Panc1 (cell line): Measurements from ENCODE around the gene PACSIN3. TPM values are rescaled to one million over a fixed set of nuclear protein-coding genes. Genes with fewer than 3 reads are reported as not detected.

Experiments used
- ATAC-seq: fragments of 200-7000 bp; cut with Tn5 transposase; 2 replicates; pipeline ENCODE4 v1.9.1; 2020; ENCODE audit warnings: mild to moderate bottlenecking, moderate library complexity
- BruUV-seq: library from RNA; stranded (reverse); fragments of 400-500 nt; replicated peaks from 2 replicates; lab custom pipeline; 2021; lab: Mats Ljungman, UMichigan
- CTCF ChIA-PET: fragments of 300-600 bp; sonication (Branson Sonifier 250); formaldehyde crosslinking; loops from one replicate; lab custom pipeline; 2022; ENCODE audit warnings: antibody characterized with exemption; lab: Charles Lee
- POLR2A ChIA-PET: fragments of 300-600 bp; sonication (Branson Sonifier 250); formaldehyde crosslinking; loops from one replicate; lab custom pipeline; 2022; ENCODE audit warnings: antibody characterized with exemption; lab: Charles Lee
- DNase-seq: peaks from one replicate; pipeline ENCODE4 v3.0.0-alpha.2; 2010; ENCODE audit warnings: low read depth, low spot score
- H3K27ac ChIP-seq: 2 replicates; pipeline ENCODE4 v1.5.1; 2011; ENCODE audit warnings: mild to moderate bottlenecking, low read length, inconsistent platforms
- H3K27me3 ChIP-seq: fragments of 200-500 bp; sonication (Bioruptor generic); 2 replicates; pipeline ENCODE4 v1.6.0; 2014; ENCODE audit warnings: low read length, inconsistent platforms; ENCODE audit not compliant: control insufficient read depth, insufficient read depth
- H3K36me3 ChIP-seq: fragments of 200-500 bp; sonication (Bioruptor generic); 2 replicates; pipeline ENCODE4 v1.5.1; 2014; ENCODE audit warnings: inconsistent platforms, mild to moderate bottlenecking, low read length, moderate library complexity; ENCODE audit not compliant: control insufficient read depth, insufficient read depth
- H3K4me1 ChIP-seq: 2 replicates; pipeline ENCODE4 v1.5.1; 2011; ENCODE audit warnings: inconsistent platforms, mild to moderate bottlenecking, low read length, moderate library complexity; ENCODE audit not compliant: control insufficient read depth, insufficient read depth
- H3K4me3 ChIP-seq, 2 experiments: 2 replicates each; pipeline ENCODE4 v1.5.1; 2011 to 2012; ENCODE audit warnings: low read depth in 2 of 2, low read length in 2 of 2, mild to moderate bottlenecking in 2 of 2, inconsistent platforms in 1 of 2, moderate library complexity in 1 of 2
- H3K9me3 ChIP-seq: fragments of 200-500 bp; sonication (Bioruptor generic); 2 replicates; pipeline ENCODE4 v1.5.1; 2014; ENCODE audit warnings: low read depth, mild to moderate bottlenecking, inconsistent platforms, low read length, moderate library complexity; ENCODE audit not compliant: control insufficient read depth, insufficient read depth
- CTCF ChIP-seq: fragments of 450-650 bp; IDR thresholded peaks from 2 replicates; pipeline ENCODE4 v1.5.1; 2017; ENCODE audit warnings: mild to moderate bottlenecking
- POLR2AphosphoS5 ChIP-seq: IDR thresholded peaks from 2 replicates; pipeline ENCODE4 v1.6.1; 2012; ENCODE audit warnings: mild to moderate bottlenecking, low read depth, low read length, moderate library complexity
- REST ChIP-seq, 2 experiments: IDR thresholded peaks; 2 replicates each; pipeline ENCODE4 v1.6.1; 2011 to 2012; ENCODE audit warnings: low read depth in 2 of 2, control low read depth in 1 of 2, low read length in 1 of 2, mild to moderate bottlenecking in 1 of 2, moderate library complexity in 1 of 2; ENCODE audit not compliant: insufficient read depth in 1 of 2
- SIN3A ChIP-seq: IDR thresholded peaks from 2 replicates; pipeline ENCODE4 v1.6.1; 2012; ENCODE audit warnings: low read depth, mild to moderate bottlenecking, low read length, moderate library complexity, borderline replicate concordance; ENCODE audit not compliant: insufficient read depth
- TCF7L2 ChIP-seq: IDR thresholded peaks from 2 replicates; pipeline ENCODE4 v1.6.1; 2011; ENCODE audit warnings: mild to moderate bottlenecking, low read depth, low read length, inconsistent platforms
- in situ Hi-C: cut with HindIII; loops from 2 replicates; pipeline ENCODE4 v1.10.0; 2016; ENCODE audit warnings: low sequenced_read_pairs, low pct_unique_long_range_greater_than_20kb
- intact Hi-C: fragments of 100-400 bp; cut with micrococcal nuclease; formaldehyde crosslinking; loops from one replicate; pipeline ENCODE4 v1.10.0; 2022; ENCODE audit not compliant: unreplicated experiment
- total RNA-seq: library from RNA; stranded (reverse); gene quantifications from one replicate; pipeline ENCODE4 v1.2.1, GENCODE V29; 2021; ENCODE audit not compliant: unreplicated experiment

The PACSIN3 gene
- total RNA-seq, 1 experiment from 2014 or later: 45.3 TPM

GRCh38 chr11:47143322-47143721 is 42.9 kb downstream of the PACSIN3 start:
- Histone ChIP-seq H3K4me3 (no peak overlapping the region), H3K36me3 (no peaks in the 10 kb centered on the region), H3K27ac (no peak overlapping the region), H3K9me3 (no peaks in the 10 kb centered on the region), H3K27me3 (no peaks in the 10 kb centered on the region), H3K4me1 (no peaks in the 10 kb centered on the region)
- in situ Hi-C loops: no loop called here
- DNase-seq (no peak), ATAC-seq (peak; percentile 67; the same call in 1 of the 2 replicates)
- intact Hi-C loops: no loop called here
- TF ChIP-seq REST (IDR thresholded peaks at IDR 0.05; ENCODE audit: insufficient read depth in 1 of 2, low read depth in 2 of 2, low read length in 1 of 2) (no peak), POLR2AphosphoS5 (no peak), CTCF (no peak), TCF7L2 (no peak), SIN3A (no peak)
- ChIA-PET CTCF (no interaction called here), POLR2A (no interaction called here)
- no TSS peak for BruUV-seq

- TF ChIP-seq TCF7L2 (no peak), SIN3A (no peak), REST (IDR thresholded peaks at IDR 0.05; ENCODE audit: insufficient read depth in 1 of 2, low read depth in 2 of 2, low read length in 1 of 2) (no peak), CTCF (no peak), POLR2AphosphoS5 (no peak)
- H3K4me3 ChIP-seq: no peak overlapping the region
- DNase-seq: no peak
- in situ Hi-C loops: no loop called here
- no peaks in the 10 kb centered on the region for H3K27me3 ChIP-seq
- no peaks in the 10 kb centered on the region for H3K4me1 ChIP-seq
- H3K36me3 ChIP-seq: no peaks in the 10 kb centered on the region
- no peak for ATAC-seq
- no peaks in the 10 kb centered on the region for H3K9me3 ChIP-seq
- intact Hi-C loops: no loop called here
- POLR2A ChIA-PET: interaction anchor here (0.5 kb wide), 1 partner anchor 330 kb away, joined by 3 read pairs; no protein-coding TSS in a partner anchor
- no peak overlapping the region for H3K27ac ChIP-seq
- BruUV-seq: no TSS peak
- CTCF ChIA-PET: no interaction called here
Observed at GRCh38 chr11:47139878-47140277, 46.4 kb downstream of the PACSIN3 start.
